ENCODE data around the gene PIK3C3.
"Not testable (repeated sequence)": the region's sequence is repeated elsewhere in the genome, so short reads cannot be mapped to it uniquely, and the experiment has no call there.

PIK3C3 gene

GRCh38 chr18:42047721-42048120, 92.7 kb downstream of the PIK3C3 start:
- H3K9ac ChIP-seq (ENCODE audit: low read depth, low read length), result no peak overlapping the region
- no peaks in the 10 kb centered on the region for H3K9me3 ChIP-seq (ENCODE audit: control insufficient read depth, insufficient read depth, low read length)
- H3K36me3 ChIP-seq (ENCODE audit: control insufficient read depth, insufficient read depth, low read length), result peaks cover 39% of the 10 kb centered on the region
- H3K4me3 ChIP-seq (ENCODE audit: low read depth, low read length), result no peak overlapping the region
- no peaks in the 10 kb centered on the region for H3K4me1 ChIP-seq (ENCODE audit: control insufficient read depth, insufficient read depth, low read length)
- no peak overlapping the region for H3K27ac ChIP-seq (ENCODE audit: low read depth, low read length)
- no peaks in the 10 kb centered on the region for H3K27me3 ChIP-seq (ENCODE audit: control insufficient read depth, insufficient read depth, low read length)

DNA sequence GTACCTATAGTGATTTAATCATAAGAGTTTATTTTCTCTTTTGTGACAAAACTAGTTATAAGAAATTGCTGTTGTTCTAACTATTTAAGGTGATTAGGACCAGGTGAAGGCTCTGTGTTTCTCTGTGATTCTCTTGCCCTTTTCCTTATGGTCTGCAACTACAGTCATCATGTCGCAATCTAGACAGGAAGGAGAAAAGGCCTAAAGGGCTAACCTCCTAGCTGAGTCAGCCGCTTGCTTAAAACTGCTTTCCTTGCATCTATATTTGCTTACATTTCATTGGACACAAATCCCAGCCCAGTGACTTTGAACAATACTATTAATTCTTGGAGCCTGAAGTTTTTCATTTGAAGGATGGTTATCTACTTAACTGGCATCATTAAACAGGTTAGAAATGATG, 93.1 kb downstream of the PIK3C3 start:
- no peak overlapping the region for H3K27ac ChIP-seq (ENCODE audit: low read depth, low read length)

GRCh38 chr18:42049536-42049935, 94.5 kb downstream of the PIK3C3 start:
- H3K36me3 ChIP-seq (ENCODE audit: control insufficient read depth, insufficient read depth, low read length), result peaks cover 31% of the 10 kb centered on the region
- H3K9ac ChIP-seq (ENCODE audit: low read depth, low read length); H3K9me3 ChIP-seq (ENCODE audit: control insufficient read depth, insufficient read depth, low read length); H3K27me3 ChIP-seq (ENCODE audit: control insufficient read depth, insufficient read depth, low read length); H3K4me1 ChIP-seq (ENCODE audit: control insufficient read depth, insufficient read depth, low read length); H3K4me3 ChIP-seq (ENCODE audit: low read depth, low read length); H3K27ac ChIP-seq (ENCODE audit: low read depth, low read length): not testable (repeated sequence)

More for the DNA sequence above, 93.1 kb downstream of the PIK3C3 start:
- H3K36me3 ChIP-seq (ENCODE audit: control insufficient read depth, insufficient read depth, low read length), result peaks cover 39% of the 10 kb centered on the region
- H3K9me3 ChIP-seq (ENCODE audit: control insufficient read depth, insufficient read depth, low read length), result no peaks in the 10 kb centered on the region
- no peak overlapping the region for H3K9ac ChIP-seq (ENCODE audit: low read depth, low read length)
- H3K4me3 ChIP-seq (ENCODE audit: low read depth, low read length), result no peak overlapping the region
- no peaks in the 10 kb centered on the region for H3K4me1 ChIP-seq (ENCODE audit: control insufficient read depth, insufficient read depth, low read length)
- H3K27me3 ChIP-seq (ENCODE audit: control insufficient read depth, insufficient read depth, low read length), result no peaks in the 10 kb centered on the region

DNA sequence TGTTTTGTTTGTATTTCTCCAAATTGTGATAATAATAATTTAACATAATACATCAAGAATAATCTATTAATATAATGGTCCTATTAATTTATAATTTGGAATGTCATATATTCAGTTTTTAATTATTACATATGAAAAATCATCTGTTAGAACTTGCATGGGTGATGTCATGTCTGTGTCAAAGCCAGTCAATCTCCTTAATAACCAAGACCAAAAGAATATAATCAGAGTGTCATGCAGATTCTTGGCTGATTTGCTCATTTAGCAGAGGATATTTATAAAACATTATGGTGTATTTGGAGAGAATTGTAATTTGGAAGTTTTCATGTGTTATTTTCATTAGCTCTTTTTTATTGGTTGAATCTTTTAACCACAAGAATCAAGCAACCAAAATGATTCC, 96.4 kb downstream of the PIK3C3 start:
- Histone ChIP-seq H3K9ac (ENCODE audit: low read depth, low read length) (no peak overlapping the region), H3K4me1 (ENCODE audit: control insufficient read depth, insufficient read depth, low read length) (peaks cover 10% of the 10 kb centered on the region; the same call in 1 of the 2 replicates), H3K4me3 (ENCODE audit: low read depth, low read length) (no peak overlapping the region), H3K9me3 (ENCODE audit: control insufficient read depth, insufficient read depth, low read length) (no peaks in the 10 kb centered on the region), H3K27me3 (ENCODE audit: control insufficient read depth, insufficient read depth, low read length) (no peaks in the 10 kb centered on the region), H3K36me3 (ENCODE audit: control insufficient read depth, insufficient read depth, low read length) (peaks cover 15% of the 10 kb centered on the region; the same call in 1 of the 2 replicates), H3K27ac (ENCODE audit: low read depth, low read length) (no peak overlapping the region)

DNA sequence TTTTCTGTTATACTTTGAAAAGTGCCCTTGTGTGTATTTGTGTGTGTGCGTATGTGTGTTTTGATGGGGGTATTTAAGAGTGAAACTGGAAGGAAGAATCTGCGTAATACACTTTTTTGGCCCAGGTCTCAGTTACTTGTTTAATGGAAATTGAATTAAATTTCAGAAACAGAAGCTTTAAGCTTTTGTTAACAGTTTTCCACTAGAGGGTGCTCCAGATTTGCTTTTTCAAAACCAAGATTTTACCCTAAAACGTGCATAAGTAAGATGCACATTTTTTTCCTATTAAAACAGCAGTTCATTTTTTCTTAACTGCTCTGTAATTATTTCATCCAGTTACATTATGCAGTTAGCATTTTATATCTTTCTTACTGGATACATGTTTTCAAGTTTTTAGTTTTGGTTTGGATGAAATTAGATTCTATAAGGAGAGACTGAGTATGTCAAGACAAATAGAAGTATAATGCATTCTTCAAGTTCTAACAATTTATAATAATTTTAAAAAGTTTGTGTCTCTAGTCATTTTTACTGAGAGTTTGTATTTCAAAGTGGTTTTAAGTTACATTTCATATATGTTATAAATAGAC, 97.2 kb downstream of the PIK3C3 start:
- H3K9ac ChIP-seq (ENCODE audit: low read depth, low read length), result no peak overlapping the region
- no peaks in the 10 kb centered on the region for H3K9me3 ChIP-seq (ENCODE audit: control insufficient read depth, insufficient read depth, low read length)
- no peak overlapping the region for H3K27ac ChIP-seq (ENCODE audit: low read depth, low read length)
- no peak overlapping the region for H3K4me3 ChIP-seq (ENCODE audit: low read depth, low read length)
- H3K27me3 ChIP-seq (ENCODE audit: control insufficient read depth, insufficient read depth, low read length), result no peaks in the 10 kb centered on the region
- H3K4me1 ChIP-seq (ENCODE audit: control insufficient read depth, insufficient read depth, low read length), result peaks cover 10% of the 10 kb centered on the region; the same call in 1 of the 2 replicates
- H3K36me3 ChIP-seq (ENCODE audit: control insufficient read depth, insufficient read depth, low read length), result peaks cover 15% of the 10 kb centered on the region; the same call in 1 of the 2 replicates

GRCh38 chr18:42053188-42053781, 98.3 kb downstream of the PIK3C3 start:
- peaks cover 15% of the 10 kb centered on the region; the same call in 1 of the 2 replicates for H3K36me3 ChIP-seq (ENCODE audit: control insufficient read depth, insufficient read depth, low read length)
- H3K27me3 ChIP-seq (ENCODE audit: control insufficient read depth, insufficient read depth, low read length), result no peaks in the 10 kb centered on the region
- H3K27ac ChIP-seq (ENCODE audit: low read depth, low read length), result no peak overlapping the region
- H3K4me1 ChIP-seq (ENCODE audit: control insufficient read depth, insufficient read depth, low read length), result peaks cover 10% of the 10 kb centered on the region; the same call in 1 of the 2 replicates
- H3K9me3 ChIP-seq (ENCODE audit: control insufficient read depth, insufficient read depth, low read length), result no peaks in the 10 kb centered on the region
- no peak overlapping the region for H3K9ac ChIP-seq (ENCODE audit: low read depth, low read length)
- H3K4me3 ChIP-seq (ENCODE audit: low read depth, low read length), result no peak overlapping the region

- Histone ChIP-seq H3K4me3 (ENCODE audit: low read depth, low read length) (no peak overlapping the region), H3K36me3 (ENCODE audit: control insufficient read depth, insufficient read depth, low read length) (peaks cover 11% of the 10 kb centered on the region; the same call in 1 of the 2 replicates), H3K9ac (ENCODE audit: low read depth, low read length) (no peak overlapping the region), H3K4me1 (ENCODE audit: control insufficient read depth, insufficient read depth, low read length) (peaks cover 7% of the 10 kb centered on the region), H3K9me3 (ENCODE audit: control insufficient read depth, insufficient read depth, low read length) (no peaks in the 10 kb centered on the region), H3K27me3 (ENCODE audit: control insufficient read depth, insufficient read depth, low read length) (no peaks in the 10 kb centered on the region), H3K27ac (ENCODE audit: low read depth, low read length) (no peak overlapping the region)
These were observed 109.1 kb downstream of the PIK3C3 start for GRCh38 chr18:42064109-42064508.

DNA sequence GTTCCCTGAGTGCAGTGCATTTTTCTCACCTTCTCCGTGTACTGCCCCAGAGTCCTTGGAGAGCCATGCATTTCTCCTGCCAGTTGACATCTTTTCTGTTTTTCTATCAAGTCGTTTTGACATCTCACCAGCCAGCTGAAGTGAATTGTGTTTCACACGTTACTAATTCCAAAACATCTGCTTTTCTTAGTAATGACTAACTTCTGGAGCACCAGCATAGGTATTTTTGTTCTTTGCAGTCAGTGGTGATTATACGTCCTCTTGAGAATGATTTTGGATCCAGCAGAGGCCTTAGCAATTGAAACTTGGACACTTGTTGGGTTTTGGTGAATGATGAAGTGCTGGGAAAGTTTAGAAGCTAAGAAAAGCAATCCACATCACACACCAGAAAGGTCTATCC, 112.5 kb downstream of the PIK3C3 start:
- no peak overlapping the region for H3K27ac ChIP-seq (ENCODE audit: low read depth, low read length)
- no peaks in the 10 kb centered on the region for H3K9me3 ChIP-seq (ENCODE audit: control insufficient read depth, insufficient read depth, low read length)
- H3K4me3 ChIP-seq (ENCODE audit: low read depth, low read length), result no peak overlapping the region
- peaks cover 20% of the 10 kb centered on the region; the same call in 1 of the 2 replicates for H3K36me3 ChIP-seq (ENCODE audit: control insufficient read depth, insufficient read depth, low read length)
- no peaks in the 10 kb centered on the region for H3K27me3 ChIP-seq (ENCODE audit: control insufficient read depth, insufficient read depth, low read length)
- H3K4me1 ChIP-seq (ENCODE audit: control insufficient read depth, insufficient read depth, low read length), result peaks cover 7% of the 10 kb centered on the region
- H3K9ac ChIP-seq (ENCODE audit: low read depth, low read length), result no peak overlapping the region

DNA sequence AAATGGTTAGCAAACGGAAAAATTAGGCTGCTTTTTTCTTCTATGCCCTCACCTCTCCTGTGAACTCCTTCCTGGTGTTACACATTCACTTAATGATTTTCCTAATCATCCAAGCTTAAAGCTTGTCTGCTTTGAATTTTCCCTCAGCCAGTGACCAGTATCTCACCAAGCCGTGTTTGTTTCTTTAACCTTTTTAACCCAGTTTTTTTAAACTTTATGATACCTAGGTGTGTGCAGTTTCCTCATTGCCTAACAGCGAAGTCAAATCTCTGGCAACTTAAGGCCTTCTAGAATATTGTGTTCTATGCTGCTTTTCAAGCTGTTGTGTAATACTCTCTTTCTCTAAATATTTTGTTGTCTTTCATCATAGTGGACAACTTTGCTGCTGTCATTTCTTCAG, 113.0 kb downstream of the PIK3C3 start:
- no peaks in the 10 kb centered on the region for H3K27me3 ChIP-seq (ENCODE audit: control insufficient read depth, insufficient read depth, low read length)
- H3K4me3 ChIP-seq (ENCODE audit: low read depth, low read length), result no peak overlapping the region
- H3K4me1 ChIP-seq (ENCODE audit: control insufficient read depth, insufficient read depth, low read length), result peaks cover 7% of the 10 kb centered on the region
- no peaks in the 10 kb centered on the region for H3K9me3 ChIP-seq (ENCODE audit: control insufficient read depth, insufficient read depth, low read length)
- no peak overlapping the region for H3K27ac ChIP-seq (ENCODE audit: low read depth, low read length)
- no peak overlapping the region for H3K9ac ChIP-seq (ENCODE audit: low read depth, low read length)
- peaks cover 21% of the 10 kb centered on the region; the same call in 1 of the 2 replicates for H3K36me3 ChIP-seq (ENCODE audit: control insufficient read depth, insufficient read depth, low read length)

- no peak overlapping the region for H3K9ac ChIP-seq (ENCODE audit: low read depth, low read length)
- H3K27me3 ChIP-seq (ENCODE audit: control insufficient read depth, insufficient read depth, low read length), result no peaks in the 10 kb centered on the region
- peaks cover 7% of the 10 kb centered on the region for H3K4me1 ChIP-seq (ENCODE audit: control insufficient read depth, insufficient read depth, low read length)
- H3K4me3 ChIP-seq (ENCODE audit: low read depth, low read length), result no peak overlapping the region
- peaks cover 21% of the 10 kb centered on the region; the same call in 1 of the 2 replicates for H3K36me3 ChIP-seq (ENCODE audit: control insufficient read depth, insufficient read depth, low read length)
- no peak overlapping the region for H3K27ac ChIP-seq (ENCODE audit: low read depth, low read length)
- no peaks in the 10 kb centered on the region for H3K9me3 ChIP-seq (ENCODE audit: control insufficient read depth, insufficient read depth, low read length)
These were observed 114.0 kb downstream of the PIK3C3 start for GRCh38 chr18:42069036-42069435.

GRCh38 chr18:42072407-42072806, 117.4 kb downstream of the PIK3C3 start:
- H3K9me3 ChIP-seq (ENCODE audit: control insufficient read depth, insufficient read depth, low read length), result no peaks in the 10 kb centered on the region
- peaks cover 22% of the 10 kb centered on the region; the same call in 1 of the 2 replicates for H3K36me3 ChIP-seq (ENCODE audit: control insufficient read depth, insufficient read depth, low read length)

More at GRCh38 chr18:42072407-42072806, 117.4 kb downstream of the PIK3C3 start:
- Histone ChIP-seq H3K4me3 (ENCODE audit: low read depth, low read length) (no peak overlapping the region), H3K4me1 (ENCODE audit: control insufficient read depth, insufficient read depth, low read length) (no peaks in the 10 kb centered on the region), H3K27me3 (ENCODE audit: control insufficient read depth, insufficient read depth, low read length) (no peaks in the 10 kb centered on the region), H3K27ac (ENCODE audit: low read depth, low read length) (no peak overlapping the region), H3K9ac (ENCODE audit: low read depth, low read length) (no peak overlapping the region)
